ENCODE data around the gene CSNK2A1. TPM values are rescaled to one million over a fixed set of nuclear protein-coding genes. Genes with fewer than 3 reads are reported as not detected.

The CSNK2A1 gene
- total RNA-seq, 6 experiments from 2014 or later, result 30.4 to 62.6 (median 37.1) TPM

GRCh38 chr20:427849-428657 is 115.5 kb downstream of the CSNK2A1 start:
- TF ChIP-seq CTCF (IDR thresholded peaks at IDR 0.05) (no peak), POLR2A (IDR thresholded peaks at IDR 0.05) (no peak)
- WGBS (ENCODE audit: insufficient coverage, low coverage, low lambda C conversion rate, missing lambda C conversion rate), result 85% methylated on average over 6 of the region's 14 CpGs
- Histone ChIP-seq H3K9me3 (no peaks in the 10 kb centered on the region), H3K27ac (no peak overlapping the region), H3K4me3 (no peak overlapping the region), H3K27me3 (no peaks in the 10 kb centered on the region), H3K36me3 (peaks cover 0 to 39% (median 8%) of the 10 kb centered on the region in 4 donors), H3K4me1 (peaks cover 0 to 24% (median 10%) of the 10 kb centered on the region in 4 donors)
- intact Hi-C loops (cut with DNase I), result no loop called here
- no peak for ATAC-seq
- no peak for DNase-seq

DNA sequence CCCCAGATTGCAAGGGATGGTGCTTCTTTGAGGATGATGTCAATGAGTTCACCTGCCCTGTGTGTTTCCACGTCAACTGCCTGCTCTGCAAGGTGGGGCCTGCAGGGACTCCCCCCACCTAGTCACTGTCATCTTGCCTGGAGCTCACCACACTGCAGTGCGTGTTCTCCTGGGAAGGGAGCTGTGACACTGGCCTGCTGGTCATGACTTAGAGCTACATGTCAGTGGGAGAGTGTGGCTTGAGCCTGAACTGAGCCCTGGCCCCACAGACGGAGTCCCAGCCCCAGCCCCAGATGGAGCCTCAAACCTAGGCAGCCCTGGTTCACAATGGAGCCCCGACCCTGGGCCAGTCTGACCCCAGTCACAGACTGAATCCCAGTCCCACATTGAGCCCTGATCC is 116.2 kb downstream of the CSNK2A1 start:
- Histone ChIP-seq H3K4me3 (no peak overlapping the region), H3K4me1 (peaks cover 0 to 24% (median 10%) of the 10 kb centered on the region in 4 donors), H3K9me3 (no peaks in the 10 kb centered on the region), H3K27ac (no peak overlapping the region), H3K27me3 (no peaks in the 10 kb centered on the region), H3K36me3 (peaks cover 0 to 45% (median 11%) of the 10 kb centered on the region in 4 donors)
- intact Hi-C loops (cut with DNase I), result no loop called here
- TF ChIP-seq POLR2A (IDR thresholded peaks at IDR 0.05) (no peak), CTCF (IDR thresholded peaks at IDR 0.05) (no peak)
- ATAC-seq (no peak), DNase-seq (no peak)
- no CpG with 5 or more reads among the region's 4 CpGs for WGBS (ENCODE audit: insufficient coverage, low coverage, low lambda C conversion rate, missing lambda C conversion rate)

DNA sequence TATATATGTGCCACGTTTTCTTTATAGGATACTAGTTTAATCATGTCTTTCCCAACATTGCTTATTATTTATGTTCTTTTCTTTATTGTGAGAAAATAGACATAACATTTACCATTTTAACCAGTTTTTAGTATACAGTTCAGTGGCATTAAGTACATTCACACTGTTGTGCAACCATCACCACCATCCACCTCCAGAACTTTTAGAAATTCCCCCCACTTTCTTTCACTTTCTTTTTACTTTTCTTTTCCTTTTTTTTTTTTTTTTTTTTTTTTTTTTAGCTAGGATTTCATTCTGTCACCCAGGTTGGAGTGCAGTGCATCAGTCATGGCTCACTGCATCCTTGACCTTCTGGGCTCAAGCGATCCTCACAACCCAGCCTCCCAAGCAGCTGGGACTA is 117.0 kb downstream of the CSNK2A1 start:
- H3K27ac ChIP-seq, result no peak overlapping the region
- TF ChIP-seq CTCF (IDR thresholded peaks at IDR 0.05) (no peak), POLR2A (IDR thresholded peaks at IDR 0.05) (no peak)
- ATAC-seq, result no peak
- no peaks in the 10 kb centered on the region for H3K27me3 ChIP-seq
- intact Hi-C loops (cut with DNase I), result no loop called here
- no peak overlapping the region for H3K4me3 ChIP-seq
- H3K36me3 ChIP-seq, result peaks cover 0 to 49% (median 13%) of the 10 kb centered on the region in 4 donors
- 96% methylated on average over 2 of the region's 2 CpGs for WGBS (ENCODE audit: insufficient coverage, low coverage, low lambda C conversion rate, missing lambda C conversion rate)
- H3K9me3 ChIP-seq, result no peaks in the 10 kb centered on the region
- H3K4me1 ChIP-seq, result peaks cover 0 to 24% (median 10%) of the 10 kb centered on the region in 4 donors
- DNase-seq, result no peak

Small RNA genes lying within 50 kb of the gene (small RNA-seq; reads per million reads assigned to genes)
- gene RF00019, result 0 reads per million in 2 experiments

Other genes starting within 250 kb of the CSNK2A1 start
- gene ZCCHC3, start 246.2 kb downstream of the CSNK2A1 start, total RNA-seq, result 1 to 10 TPM; 4.2 to 7.5 (median 5.9) TPM
- 1 to 10 TPM; 3.6 to 6.4 (median 4.6) TPM for gene SOX12, start 218.2 kb downstream of the CSNK2A1 start, total RNA-seq
- 1 to 10 TPM; 1.3 to 4.1 (median 1.9) TPM for gene NRSN2, start 196.7 kb downstream of the CSNK2A1 start, total RNA-seq
- gene TRIB3, start 163.0 kb downstream of the CSNK2A1 start, total RNA-seq, result 100 to 1,000 TPM in 2 of 6 experiments, 10 to 100 TPM in 4; 15.1 to 139 (median 34.1) TPM
- 100 to 1,000 TPM in 2 of 6 experiments, 10 to 100 TPM in 4; 63.1 to 113 (median 85.6) TPM for gene RBCK1, start 135.5 kb downstream of the CSNK2A1 start, total RNA-seq
- gene TBC1D20, start 81.3 kb downstream of the CSNK2A1 start, total RNA-seq, result 10 to 100 TPM; 10.8 to 21.4 (median 13.9) TPM
- gene TCF15, start 66.5 kb upstream of the CSNK2A1 start, total RNA-seq, result under 1 TPM in 1 of 6 experiments, not detected in 5; 0.33 TPM
- 100 to 1,000 TPM in 2 of 6 experiments, 10 to 100 TPM in 4; 14.4 to 166 (median 46.0) TPM for gene SRXN1, start 109.4 kb upstream of the CSNK2A1 start, total RNA-seq
- not detected for gene SCRT2, start 132.0 kb upstream of the CSNK2A1 start, total RNA-seq
- gene SLC52A3, start 224.7 kb upstream of the CSNK2A1 start, total RNA-seq, result under 1 TPM in 2 of 6 experiments, not detected in 4; 0.05 to 0.62 TPM